GM21515 (cell line): ENCODE measurements around the gene GPHN.
"Not testable (repeated sequence)": the region's sequence is repeated elsewhere in the genome, so short reads cannot be mapped to it uniquely, and the experiment has no call there.

Experiments
- ATAC-seq: cut with Tn5 transposase; IDR thresholded peaks from one replicate; pipeline ENCODE4 v1.9.1; 2021; ENCODE audit not compliant: unreplicated experiment

Gene GPHN

GRCh38 chr14:66501592-66501991 is 6.4 kb upstream of the GPHN start:
- no peak for ATAC-seq

GRCh38 chr14:66502836-66503235 is 5.1 kb upstream of the GPHN start:
- not testable (repeated sequence) for ATAC-seq

- ATAC-seq, result no peak
These were observed 4.4 kb upstream of the GPHN start for GRCh38 chr14:66503532-66503931.

GRCh38 chr14:66507181-66507721 is 696 bp upstream of the GPHN start:
- peak; percentile 12 for ATAC-seq

- ATAC-seq, result no peak
These were observed 549 bp downstream of the GPHN start for GRCh38 chr14:66508547-66508845.

- ATAC-seq, result peak; percentile 27
These were observed 1.1 kb downstream of the GPHN start for GRCh38 chr14:66508846-66509621.

GRCh38 chr14:66509874-66510273 is 1.9 kb downstream of the GPHN start:
- ATAC-seq, result no peak

GRCh38 chr14:66511849-66512248 is 3.9 kb downstream of the GPHN start:
- no peak for ATAC-seq

GRCh38 chr14:66514213-66514612 is 6.3 kb downstream of the GPHN start:
- ATAC-seq, result no peak

- no peak for ATAC-seq
These were observed 22.6 kb downstream of the GPHN start for GRCh38 chr14:66530526-66530925.

GRCh38 chr14:66539034-66539433 is 31.1 kb downstream of the GPHN start:
- no peak for ATAC-seq

GRCh38 chr14:66540038-66540437 is 32.1 kb downstream of the GPHN start:
- no peak for ATAC-seq

- no peak for ATAC-seq
These were observed 33.7 kb downstream of the GPHN start for GRCh38 chr14:66541627-66542026.

- no peak for ATAC-seq
These were observed 36.0 kb downstream of the GPHN start for GRCh38 chr14:66543996-66544395.

- ATAC-seq, result not testable (repeated sequence)
These were observed 37.2 kb downstream of the GPHN start for GRCh38 chr14:66545191-66545590.

- ATAC-seq, result not testable (repeated sequence)
These were observed 37.8 kb downstream of the GPHN start for GRCh38 chr14:66545751-66546150.

GRCh38 chr14:66563731-66564130 is 55.8 kb downstream of the GPHN start:
- no peak for ATAC-seq

- no peak for ATAC-seq
These were observed 60.3 kb downstream of the GPHN start for GRCh38 chr14:66568220-66568619.

- no peak for ATAC-seq
These were observed 64.9 kb downstream of the GPHN start for GRCh38 chr14:66572826-66573225.

- ATAC-seq, result no peak
These were observed 67.1 kb downstream of the GPHN start for GRCh38 chr14:66575014-66575413.

GRCh38 chr14:66575939-66576338 is 68.0 kb downstream of the GPHN start:
- no peak for ATAC-seq

- not testable (repeated sequence) for ATAC-seq
These were observed 79.8 kb downstream of the GPHN start for GRCh38 chr14:66587753-66588152.

GRCh38 chr14:66595394-66595793 is 87.4 kb downstream of the GPHN start:
- no peak for ATAC-seq
